Esophagus muscularis mucosa (tissue), 4 donors: ENCODE measurements around the gene MS4A10. TPM values are rescaled to one million over a fixed set of nuclear protein-coding genes. Genes with fewer than 3 reads are reported as not detected.

Experiments used
- DNase-seq: peaks from one replicate; pipeline ENCODE4 v3.0.0-alpha.2; 2017; ENCODE audit errors: extremely low spot score
- H3K27ac ChIP-seq, 4 donors: fragments of 200-600 bp; sonication (generic); replicated peaks in 1 of 4; 1 replicate in 3 of 4; 2 replicates in 1 of 4; pipeline ENCODE4 v1.5.1; 2016 to 2019; ENCODE audit warnings: mild to moderate bottlenecking in 1 of 4
- H3K27me3 ChIP-seq, 4 donors: fragments of 200-600 bp; sonication (generic); one replicate each; pipeline versions ENCODE4 v1.5.1 to v1.6.0; 2016 to 2019
- H3K36me3 ChIP-seq, 4 donors: fragments of 200-600 bp; sonication (generic); one replicate each; pipeline ENCODE4 v1.5.1; 2016 to 2019
- H3K4me1 ChIP-seq, 4 donors: fragments of 200-600 bp; sonication (generic); one replicate each; pipeline ENCODE4 v1.5.1; 2016 to 2019
- H3K4me3 ChIP-seq, 4 donors: fragments of 200-600 bp; sonication (generic); 1 replicate in 2 of 4; 2 replicates in 2 of 4; pipeline ENCODE4 v1.5.1; 2016 to 2019; ENCODE audit warnings: mild to moderate bottlenecking in 4 of 4, moderate library complexity in 1 of 4
- H3K9me3 ChIP-seq, 4 donors: fragments of 200-600 bp; sonication (generic); 1 replicate in 3 of 4; 2 replicates in 1 of 4; pipeline ENCODE4 v1.5.1; 2016 to 2019
- EP300 ChIP-seq: sonication (generic); formaldehyde crosslinking; IDR thresholded peaks from one replicate; pipeline ENCODE4 v1.6.1; 2017; ENCODE audit warnings: antibody characterized with exemption
- POLR2A ChIP-seq: fragments of 450-650 bp; IDR thresholded peaks from one replicate; pipeline ENCODE4 v1.6.1; 2017; ENCODE audit warnings: antibody characterized with exemption, moderate library complexity, mild to moderate bottlenecking, low read depth
- POLR2AphosphoS5 ChIP-seq, 2 donors: sonication (generic); formaldehyde crosslinking; IDR thresholded peaks; one replicate each; pipeline ENCODE4 v1.6.1; 2017; ENCODE audit warnings: antibody characterized with exemption in 2 of 2
- WGBS: methylation state at CpG from one replicate; pipeline ENCODE4 v1.1.5; 2018; 5-methylcytosine and 5-hydroxymethylcytosine counted together
- intact Hi-C: fragments of 100-400 bp; cut with DNase I; formaldehyde crosslinking; loops from one replicate; pipeline ENCODE4 v1.15.1; 2023
- total RNA-seq, 4 donors: library from RNA; depleted of rRNA; stranded (reverse); fragments of >200 nt; gene quantifications; one replicate each; pipeline versions ENCODE4 v1.1.0 to v1.2.1, GENCODE V29; 2016
- TF ChIP-seq, protein P1 (sequence below), 3 experiments: fragments of 200-600 bp in 2 of 3; fragments of 450-650 bp in 1 of 3; sonication (generic) in 2 of 3; IDR thresholded peaks; one replicate each; pipeline ENCODE4 v1.5.1; 2017 to 2019; ENCODE audit warnings: antibody characterized with exemption in 3 of 3, mild to moderate bottlenecking in 2 of 3, moderate library complexity in 1 of 3

MS4A10 gene
- total RNA-seq, 4 donors from 2014 or later, result not detected

DNA sequence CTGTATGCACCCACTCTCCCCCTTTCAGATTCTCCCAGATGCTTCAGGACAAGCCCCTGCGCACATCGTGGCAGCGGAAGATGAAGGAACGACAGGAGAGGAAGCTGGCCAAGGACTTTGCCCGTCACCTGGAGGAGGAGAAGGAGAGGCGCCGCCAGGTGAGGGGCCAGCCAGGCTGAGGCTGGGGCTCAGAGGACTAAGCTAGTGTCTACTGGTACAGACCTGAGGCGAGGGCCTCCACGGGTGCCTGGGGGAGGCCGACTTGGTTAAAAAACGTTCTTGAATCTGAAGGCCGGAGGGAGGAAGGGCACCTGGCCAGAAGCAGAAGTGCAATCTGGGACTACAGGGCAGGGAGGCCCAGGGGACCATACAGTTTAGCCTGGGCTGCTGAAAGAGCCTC lies 62.8 kb downstream of the MS4A10 start:
- Histone ChIP-seq H3K4me3 (no peak overlapping the region), H3K9me3 (no peaks in the 10 kb centered on the region), H3K36me3 (peaks cover 30 to 67% (median 57%) of the 10 kb centered on the region in 4 donors), H3K27me3 (peaks cover 0 to 10% (median 0%) of the 10 kb centered on the region in 4 donors), H3K27ac (no peak overlapping the region), H3K4me1 (peaks cover 22 to 37% (median 31%) of the 10 kb centered on the region in 4 donors)
- 91% methylated on average over 12 of the region's 12 CpGs for WGBS
- no peak for DNase-seq
- intact Hi-C loops, result no loop called here
- TF ChIP-seq POLR2A (no peak), POLR2AphosphoS5 (IDR thresholded peaks at IDR 0.05) (no peak), EP300 (no peak)
- TF ChIP-seq, protein P1, sequence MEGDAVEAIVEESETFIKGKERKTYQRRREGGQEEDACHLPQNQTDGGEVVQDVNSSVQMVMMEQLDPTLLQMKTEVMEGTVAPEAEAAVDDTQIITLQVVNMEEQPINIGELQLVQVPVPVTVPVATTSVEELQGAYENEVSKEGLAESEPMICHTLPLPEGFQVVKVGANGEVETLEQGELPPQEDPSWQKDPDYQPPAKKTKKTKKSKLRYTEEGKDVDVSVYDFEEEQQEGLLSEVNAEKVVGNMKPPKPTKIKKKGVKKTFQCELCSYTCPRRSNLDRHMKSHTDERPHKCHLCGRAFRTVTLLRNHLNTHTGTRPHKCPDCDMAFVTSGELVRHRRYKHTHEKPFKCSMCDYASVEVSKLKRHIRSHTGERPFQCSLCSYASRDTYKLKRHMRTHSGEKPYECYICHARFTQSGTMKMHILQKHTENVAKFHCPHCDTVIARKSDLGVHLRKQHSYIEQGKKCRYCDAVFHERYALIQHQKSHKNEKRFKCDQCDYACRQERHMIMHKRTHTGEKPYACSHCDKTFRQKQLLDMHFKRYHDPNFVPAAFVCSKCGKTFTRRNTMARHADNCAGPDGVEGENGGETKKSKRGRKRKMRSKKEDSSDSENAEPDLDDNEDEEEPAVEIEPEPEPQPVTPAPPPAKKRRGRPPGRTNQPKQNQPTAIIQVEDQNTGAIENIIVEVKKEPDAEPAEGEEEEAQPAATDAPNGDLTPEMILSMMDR (IDR thresholded peaks at IDR 0.05), result no peak

DNA sequence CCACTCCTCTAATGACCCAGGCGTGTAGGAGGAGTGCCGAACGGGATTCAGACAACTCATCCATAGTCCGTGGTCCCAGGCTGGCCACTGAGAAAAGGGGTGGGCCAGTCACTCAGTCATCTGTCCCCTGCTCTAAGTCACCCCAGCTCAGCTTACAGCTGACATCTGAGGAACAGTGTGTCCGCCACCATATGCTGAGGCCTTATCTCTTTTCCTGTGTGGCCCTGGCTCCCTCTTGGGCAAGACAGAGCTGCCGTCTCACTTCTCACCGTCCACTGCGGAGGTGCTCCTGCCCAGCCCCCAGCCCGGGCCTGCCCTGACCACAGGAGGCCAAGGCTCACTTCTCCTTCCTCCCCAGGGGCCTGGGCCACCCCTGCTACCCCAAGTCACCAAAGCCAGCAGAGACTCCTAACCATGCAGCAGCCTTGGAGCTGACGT lies 63.6 kb downstream of the MS4A10 start:
- H3K36me3 ChIP-seq, result peaks cover 30 to 69% (median 59%) of the 10 kb centered on the region in 4 donors
- H3K4me1 ChIP-seq, result peaks cover 14 to 29% (median 22%) of the 10 kb centered on the region in 4 donors
- TF ChIP-seq EP300 (no peak), POLR2A (no peak), POLR2AphosphoS5 (IDR thresholded peaks at IDR 0.05) (no peak)
- TF ChIP-seq, protein P1 (IDR thresholded peaks at IDR 0.05), result no peak
- H3K27ac ChIP-seq, result no peak overlapping the region
- H3K27me3 ChIP-seq, result peaks cover 0 to 17% (median 0%) of the 10 kb centered on the region in 4 donors
- H3K9me3 ChIP-seq, result no peaks in the 10 kb centered on the region
- DNase-seq, result no peak
- no peak overlapping the region for H3K4me3 ChIP-seq
- WGBS, result 75% methylated on average over 9 of the region's 10 CpGs
- intact Hi-C loops, result no loop called here

DNA sequence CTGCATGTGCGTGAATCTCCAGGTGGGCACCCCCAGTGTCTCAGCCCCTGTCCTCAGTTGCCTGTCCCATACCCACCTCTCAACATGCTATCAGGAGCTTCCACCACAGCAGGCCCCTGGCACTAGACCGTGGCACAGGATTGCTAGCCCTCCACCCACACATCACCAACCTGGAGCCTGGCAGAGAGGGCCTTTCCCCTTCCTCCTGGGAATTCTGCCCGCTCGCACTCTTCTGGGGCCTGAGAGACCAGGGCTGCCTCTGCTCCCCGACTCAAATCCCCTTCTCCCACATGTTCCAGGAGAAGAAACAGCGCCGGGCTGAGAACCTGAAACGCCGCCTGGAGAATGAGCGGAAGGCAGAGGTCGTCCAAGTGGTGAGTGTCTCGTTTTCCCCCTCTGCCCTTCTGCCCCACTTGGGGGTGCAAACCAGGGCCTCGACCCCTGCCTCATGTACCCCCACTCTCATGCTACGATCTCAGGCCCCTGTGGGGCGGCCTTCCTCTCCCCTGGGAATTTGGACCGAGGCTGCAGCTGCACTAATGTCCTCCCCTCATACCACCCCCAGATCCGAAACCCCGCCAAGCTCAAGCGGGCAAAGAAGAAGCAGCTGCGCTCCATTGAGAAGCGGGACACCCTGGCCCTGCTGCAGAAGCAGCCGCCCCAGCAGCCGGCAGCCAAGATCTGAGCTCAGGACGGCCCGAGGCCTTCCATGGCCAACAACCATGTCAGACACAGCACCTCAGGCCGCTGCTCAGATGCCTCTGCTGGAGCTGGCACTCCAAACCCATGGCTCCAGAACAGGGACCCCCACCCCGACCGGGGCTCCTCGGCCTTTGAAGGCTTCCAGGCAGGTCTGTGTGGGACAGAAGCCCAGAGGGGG lies 64.7 kb downstream of the MS4A10 start:
- DNase-seq, result no peak
- TF ChIP-seq EP300 (no peak), POLR2A (no peak), POLR2AphosphoS5 (IDR thresholded peaks at IDR 0.05) (no peak)
- TF ChIP-seq, protein P1 (IDR thresholded peaks at IDR 0.05), result no peak
- WGBS, result 94% methylated on average over 25 of the region's 29 CpGs
- Histone ChIP-seq H3K4me1 (peaks cover 2 to 17% (median 11%) of the 10 kb centered on the region in 4 donors), H3K27ac (no peak overlapping the region), H3K36me3 (peaks cover 30 to 69% (median 59%) of the 10 kb centered on the region in 4 donors), H3K9me3 (no peaks in the 10 kb centered on the region), H3K27me3 (peaks cover 0 to 28% (median 0%) of the 10 kb centered on the region in 4 donors), H3K4me3 (no peak overlapping the region)
- intact Hi-C loops, result no loop called here

Other genes starting within 250 kb of the MS4A10 start
- gene MS4A8, start 85.7 kb upstream of the MS4A10 start, total RNA-seq, result not detected
- not detected for gene MS4A18, start 60.6 kb upstream of the MS4A10 start, total RNA-seq
- gene MS4A15, start 28.5 kb upstream of the MS4A10 start, total RNA-seq, result under 1 TPM in 2 of 4 donors, not detected in 2; 0.40 to 0.52 TPM
- gene CCDC86, start 56.8 kb downstream of the MS4A10 start, total RNA-seq, result 10 to 100 TPM; 11.6 to 29.5 (median 21.8) TPM
- gene PTGDR2, start 70.6 kb downstream of the MS4A10 start, total RNA-seq, result 1 to 10 TPM in 3 of 4 donors, under 1 TPM in 1; 0.33 to 2.9 (median 1.8) TPM
- gene ZP1, start 82.2 kb downstream of the MS4A10 start, total RNA-seq, result under 1 TPM in 1 of 4 donors, not detected in 3; 0.26 TPM
- 10 to 100 TPM; 35.7 to 63.0 (median 57.1) TPM for gene PRPF19, start 121.3 kb downstream of the MS4A10 start, total RNA-seq
- gene TMEM109, start 128.8 kb downstream of the MS4A10 start, total RNA-seq, result 100 to 1,000 TPM; 106 to 186 (median 138) TPM
- gene TMEM132A, start 139.1 kb downstream of the MS4A10 start, total RNA-seq, result 1 to 10 TPM; 2.9 to 9.3 (median 6.8) TPM
- gene SLC15A3, start 166.8 kb downstream of the MS4A10 start, total RNA-seq, result 10 to 100 TPM; 24.1 to 61.0 (median 29.9) TPM
- 1 to 10 TPM in 2 of 4 donors, under 1 TPM in 1, not detected in 1; 0.32 to 2.2 (median 1.3) TPM for gene CD6, start 186.3 kb downstream of the MS4A10 start, total RNA-seq